ENCODE data around the gene ACBD6. TPM values are rescaled to one million over a fixed set of nuclear protein-coding genes. Genes with fewer than 3 reads are reported as not detected.

The ACBD6 gene
- total and polyA plus RNA-seq, 4 donors, result 8.3 to 17.3 (median 14.0) TPM

- Histone ChIP-seq H3K27ac (ENCODE audit: low read depth in 1 of 2, low read length in 2 of 2) (no peak overlapping the region), H3K4me3 (ENCODE audit: low read depth in 1 of 3, low read length in 3 of 3) (no peak overlapping the region), H3K9me3 (ENCODE audit: control insufficient read depth in 4 of 4, low read length in 3 of 4) (no peaks in the 10 kb centered on the region), H3K36me3 (ENCODE audit: control insufficient read depth in 4 of 4, insufficient read depth in 3 of 4, low read depth in 1 of 4, low read length in 3 of 4) (peaks cover 0 to 4% (median 0%) of the 10 kb centered on the region in 4 donors), H3K27me3 (ENCODE audit: control insufficient read depth in 4 of 4, insufficient read depth in 4 of 4, low read length in 3 of 4) (no peaks in the 10 kb centered on the region), H3K4me1 (ENCODE audit: control insufficient read depth in 4 of 4, insufficient read depth in 4 of 4, low read length in 3 of 4) (peaks cover 0 to 2% (median 0%) of the 10 kb centered on the region in 4 donors), H3K9ac (ENCODE audit: low read depth in 1 of 2, low read length in 2 of 2) (no peak overlapping the region)
- TF ChIP-seq EGR1 (IDR thresholded peaks at IDR 0.05; ENCODE audit: low read depth in 2 of 2) (no peak), CTCF (IDR thresholded peaks at IDR 0.05; ENCODE audit: low read depth, low read length, missing input control) (no peak), ATF3 (IDR thresholded peaks at IDR 0.05) (no peak), HNF4A (conservative IDR thresholded peaks at IDR 0.05) (no peak), RXRA (IDR thresholded peaks at IDR 0.05) (no peak), SP1 (IDR thresholded peaks at IDR 0.05) (no peak), HNF4G (IDR thresholded peaks at IDR 0.05) (no peak), REST (IDR thresholded peaks at IDR 0.05) (no peak), GABPA (IDR thresholded peaks at IDR 0.05 in 1 of 2, conservative IDR thresholded peaks at IDR 0.05 in 1 of 2) (no peak), TAF1 (conservative IDR thresholded peaks at IDR 0.05) (no peak), YY1 (IDR thresholded peaks at IDR 0.05) (no peak), JUND (IDR thresholded peaks at IDR 0.05) (no peak), FOXA2 (IDR thresholded peaks at IDR 0.05) (no peak), ZBTB33 (IDR thresholded peaks at IDR 0.05) (no peak), NR2F2 (IDR thresholded peaks at IDR 0.05) (no peak), RAD21 (IDR thresholded peaks at IDR 0.05) (no peak)
- WGBS, result 96% methylated on average over 2 of the region's 2 CpGs
- DNase-seq (ENCODE audit: low spot score), result no peak
Observed at GRCh38 chr1:180312926-180313325, 189.5 kb downstream of the ACBD6 start.

All from liver (tissue), 9 donors.